ENCODE measurements around the gene FBN1. TPM values are rescaled to one million over a fixed set of nuclear protein-coding genes. Genes with fewer than 3 reads are reported as not detected.

The FBN1 gene
- total and polyA plus RNA-seq, 10 of the 15 experiments (the other 5 are each of a cell fraction or from before 2014, with no cell fraction given), result 2.2 to 15.3 (median 7.0) TPM

GRCh38 chr15:48374472-48374871 lies 271.0 kb downstream of the FBN1 start:
- no peak for FAIRE-seq
- H2AFZ ChIP-seq (ENCODE audit: control insufficient read depth, low read depth, low read length), result no peak overlapping the region
- CTCF ChIA-PET, result interaction anchor here (0.5 to 1.7 kb wide), 3 partner anchors 22 to 1750 kb away, joined by 3 to 5 read pairs (median 4); no protein-coding TSS in a partner anchor

More at GRCh38 chr15:48374472-48374871, 271.0 kb downstream of the FBN1 start:
- H3K27ac ChIP-seq (ENCODE audit: control insufficient read depth, insufficient read depth), result no peak overlapping the region
- DNase-seq (ENCODE audit: low read depth, low spot score), result no peak
- intact Hi-C loops (cut with micrococcal nuclease; ENCODE audit: unreplicated experiment), result no loop called here
- no peaks in the 10 kb centered on the region for H3K27me3 ChIP-seq (replicated peaks in 1 of 2; ENCODE audit: control insufficient read depth in 2 of 2, insufficient read depth in 2 of 2, low read length in 1 of 2)
- no peaks in the 10 kb centered on the region for H3K79me2 ChIP-seq (ENCODE audit: control insufficient read depth, insufficient read depth, low read length)
- ChIA-PET SMC1A (ENCODE audit: uncharacterized antibody, unreplicated experiment) (no interaction called here), RAD21 (ENCODE audit: unreplicated experiment) (interaction anchor here (0.6 kb wide), 1 partner anchor 98 kb away, joined by 3 read pairs; no protein-coding TSS in a partner anchor), POLR2A (interaction anchor here (0.5 kb wide), 1 partner anchor 200 kb away, joined by 3 read pairs; no protein-coding TSS in a partner anchor)
- BruUV-seq (replicated peaks), result no TSS peak
- ATAC-seq, result no peak
- H3K4me3 ChIP-seq, result no peak overlapping the region
- no peaks in the 10 kb centered on the region for H3K4me1 ChIP-seq (ENCODE audit: control insufficient read depth, insufficient read depth, low read length)
- H3K4me2 ChIP-seq (ENCODE audit: control insufficient read depth, insufficient read depth), result no peak overlapping the region
- no peaks in the 10 kb centered on the region; the same call in 2 of the 3 replicates for H3K9me3 ChIP-seq (replicated peaks; ENCODE audit: control insufficient read depth, insufficient read depth, low read length)
- TF ChIP-seq CTCF (IDR thresholded peaks at IDR 0.05 in 2 of 3, conservative IDR thresholded peaks at IDR 0.05 in 1 of 3; ENCODE audit: control insufficient read depth in 2 of 3, extremely low read depth in 1 of 3, insufficient read depth in 1 of 3, low read depth in 3 of 3, low read length in 3 of 3), result no peak
- TF ChIP-seq RBBP5 (conservative IDR thresholded peaks at IDR 0.05), result no peak
- TF ChIP-seq EED (IDR thresholded peaks at IDR 0.05; ENCODE audit: low read depth), result no peak
- TF ChIP-seq POLR2A (IDR thresholded peaks at IDR 0.05; ENCODE audit: low read depth, low read length), result no peak
- TF ChIP-seq CREM (IDR thresholded peaks at IDR 0.05; ENCODE audit: low read depth), result no peak
- H3K36me3 ChIP-seq (ENCODE audit: control insufficient read depth in 2 of 2, insufficient read depth in 2 of 2, low read length in 1 of 2), result no peaks in the 10 kb centered on the region
- in situ Hi-C loops (cut with MboI), result loop anchor here (25.0 kb wide), 1 partner anchor 788 kb away; the partner anchor contains the start of genes COPS2 and GALK2
- no peak overlapping the region for H3K9ac ChIP-seq (ENCODE audit: control insufficient read depth, insufficient read depth, low read length)
- WGBS (ENCODE audit: insufficient coverage, insufficient replicate concordance, low lambda C conversion rate, missing lambda C conversion rate), result 58% methylated on average over 3 of the region's 3 CpGs
- H4K20me1 ChIP-seq (ENCODE audit: control insufficient read depth, insufficient read depth), result no peaks in the 10 kb centered on the region
